Neural cell (in vitro differentiated cells): ENCODE data around the gene RPL34. TPM values are rescaled to one million over a fixed set of nuclear protein-coding genes. Genes with fewer than 3 reads are reported as not detected.

Experiments
- H2AFZ ChIP-seq: fragments of 200-600, 300-800 bp; sonication (generic), shearing (Covaris generic); 2 replicates; pipeline ENCODE4 v1.6.0; 2014; ENCODE audit warnings: low read depth, mild to moderate bottlenecking, antibody characterized with exemption, low read length, moderate library complexity
- H3F3A ChIP-seq: fragments of 200-600 bp; shearing (Covaris generic); 2 replicates; pipeline ENCODE4 v1.6.1; 2016; ENCODE audit warnings: mild to moderate bottlenecking, moderate library complexity, mixed read lengths, antibody characterized with exemption, low read length; ENCODE audit not compliant: insufficient read depth, poor library complexity, severe bottlenecking
- H3K27ac ChIP-seq: fragments of 200-600, 300-800 bp; sonication (generic), shearing (Covaris generic); 2 replicates; pipeline ENCODE4 v1.5.1; 2014; ENCODE audit warnings: mild to moderate bottlenecking, low read length, moderate library complexity
- H3K27me3 ChIP-seq: fragments of 300-800, 200-600 bp; sonication (generic), shearing (Covaris generic); 2 replicates; pipeline ENCODE4 v1.6.0; 2014; ENCODE audit warnings: mild to moderate bottlenecking, low read depth, low read length, moderate library complexity; ENCODE audit not compliant: insufficient read depth
- H3K36me3 ChIP-seq: fragments of 300-800, 200-600 bp; sonication (generic), shearing (Covaris generic); 2 replicates; pipeline ENCODE4 v1.5.1; 2014; ENCODE audit warnings: mild to moderate bottlenecking, antibody characterized with exemption, low read length, moderate library complexity; ENCODE audit not compliant: insufficient read depth
- H3K4me2 ChIP-seq: fragments of 300-800, 200-600 bp; sonication (generic), shearing (Covaris generic); 2 replicates; pipeline ENCODE4 v1.6.0; 2014; ENCODE audit warnings: mild to moderate bottlenecking, low read length
- H3K4me3 ChIP-seq: fragments of 300-800, 200-600 bp; sonication (generic), shearing (Covaris generic); 2 replicates; pipeline ENCODE4 v1.5.1; 2014; ENCODE audit warnings: mild to moderate bottlenecking, low read length, moderate library complexity
- H3K79me2 ChIP-seq: fragments of 200-600 bp; shearing (Covaris generic); replicated peaks from 2 replicates; pipeline ENCODE4 v1.6.0; 2014; ENCODE audit warnings: mild to moderate bottlenecking, low read length, moderate library complexity; ENCODE audit not compliant: insufficient read depth
- H3K9ac ChIP-seq: fragments of 300-800, 200-600 bp; sonication (generic), shearing (Covaris generic); 2 replicates; pipeline ENCODE4 v1.6.1; 2016; ENCODE audit warnings: mild to moderate bottlenecking, low read length, mixed read lengths
- H3K9me2 ChIP-seq: fragments of 200-600 bp; shearing (Covaris generic); 2 replicates; pipeline ENCODE4 v1.6.1; 2016; ENCODE audit warnings: mild to moderate bottlenecking, low read length, mixed read lengths; ENCODE audit not compliant: insufficient read depth
- H3K9me3 ChIP-seq: fragments of 200-600, 300-800 bp; sonication (generic), shearing (Covaris generic); 2 replicates; pipeline ENCODE4 v1.6.1; 2016; ENCODE audit warnings: mild to moderate bottlenecking, mixed run types, low read length, moderate library complexity, mixed read lengths
- H4K20me1 ChIP-seq: fragments of 200-600 bp; shearing (Covaris generic); 2 replicates; pipeline ENCODE4 v1.6.1; 2016; ENCODE audit warnings: mild to moderate bottlenecking, mixed run types; ENCODE audit not compliant: insufficient read depth
- EP300 ChIP-seq: fragments of 450-650 bp; conservative IDR thresholded peaks from 2 replicates; pipeline ENCODE4 v1.6.1; 2014; ENCODE audit warnings: antibody characterized with exemption, mild to moderate bottlenecking, moderate library complexity; ENCODE audit not compliant: poor library complexity, severe bottlenecking
- EZH2 ChIP-seq: fragments of 200-600, 300-800 bp; shearing (Covaris generic), sonication (generic); IDR thresholded peaks from 2 replicates; pipeline ENCODE4 v1.6.1; 2014; ENCODE audit warnings: antibody characterized with exemption, low read length, borderline replicate concordance, mild to moderate bottlenecking; ENCODE audit not compliant: insufficient read depth, poor library complexity, severe bottlenecking
- MXI1 ChIP-seq: fragments of 450-650 bp; conservative IDR thresholded peaks from 2 replicates; pipeline ENCODE4 v1.6.1; 2014; ENCODE audit warnings: antibody characterized with exemption, mild to moderate bottlenecking; ENCODE audit not compliant: poor library complexity, severe bottlenecking
- POLR2AphosphoS5 ChIP-seq: IDR thresholded peaks from 2 replicates; pipeline ENCODE4 v1.6.1; 2012
- RAD21 ChIP-seq: fragments of 450-650 bp; conservative IDR thresholded peaks from 2 replicates; pipeline ENCODE4 v1.6.1; 2014; ENCODE audit warnings: antibody characterized with exemption, mild to moderate bottlenecking, moderate library complexity
- SMC3 ChIP-seq: fragments of 450-650 bp; conservative IDR thresholded peaks from 2 replicates; pipeline ENCODE4 v1.6.1; 2014; ENCODE audit warnings: antibody characterized with exemption, mild to moderate bottlenecking, moderate library complexity; ENCODE audit not compliant: poor library complexity
- TAF1 ChIP-seq: IDR thresholded peaks from 2 replicates; pipeline ENCODE4 v1.6.1; 2012; ENCODE audit warnings: low read depth
- polyA plus RNA-seq: library from polyadenylated mRNA; depleted of rRNA; stranded (reverse); fragments of >200 nt; gene quantifications from 2 replicates; pipeline ENCODE4 v1.2.3, GENCODE V29; 2014
- TF ChIP-seq, protein P1 (sequence below): fragments of 450-650 bp; IDR thresholded peaks from 2 replicates; pipeline ENCODE4 v1.5.1; 2014; ENCODE audit warnings: antibody characterized with exemption, mild to moderate bottlenecking, moderate library complexity; ENCODE audit not compliant: poor library complexity, severe bottlenecking
- TF ChIP-seq, protein P2 (sequence below): IDR thresholded peaks from 2 replicates; pipeline ENCODE4 v1.6.1; 2012; ENCODE audit warnings: borderline replicate concordance

Gene RPL34
- polyA plus RNA-seq, 1 donor from 2014 or later: 2,458 TPM

DNA sequence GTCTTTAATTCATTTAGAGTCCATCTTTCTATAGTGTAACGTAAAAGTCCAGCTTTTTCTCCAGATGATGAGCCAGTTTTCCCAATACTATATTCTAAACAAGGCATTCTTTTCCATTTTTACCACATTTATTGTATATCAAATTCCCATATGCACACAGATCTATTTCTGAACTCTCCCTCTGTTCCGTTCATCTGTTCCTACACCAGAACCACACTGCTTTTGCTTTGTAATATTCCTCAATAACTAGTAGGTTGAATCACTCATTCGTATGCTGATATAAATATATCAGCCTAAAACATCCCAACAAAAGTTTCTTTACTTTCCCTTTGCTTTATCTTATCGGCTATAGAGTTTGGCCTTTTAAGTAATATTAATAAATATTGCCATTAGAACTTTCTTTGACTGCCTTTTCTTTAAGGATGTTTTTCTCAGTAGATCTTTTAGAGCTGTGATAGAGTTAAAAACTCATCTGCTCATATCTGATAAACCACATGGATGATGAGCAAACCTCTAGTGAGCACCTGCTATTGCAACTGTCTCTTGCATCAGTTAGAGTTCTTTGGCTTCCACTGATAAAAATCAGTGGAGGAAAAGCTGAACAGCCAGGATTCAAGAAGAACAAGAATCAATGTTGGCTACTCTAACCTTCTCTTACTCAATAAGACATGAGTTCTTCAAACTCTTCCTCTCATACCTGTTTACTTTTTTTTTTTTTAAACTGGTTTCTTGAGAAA lies 13.1 kb upstream of the RPL34 start:
- Histone ChIP-seq H3K4me3 (no peak overlapping the region), H3K36me3 (no peaks in the 10 kb centered on the region), H3K27me3 (no peaks in the 10 kb centered on the region), H3K9me2 (no peaks in the 10 kb centered on the region), H3F3A (no peaks in the 10 kb centered on the region), H3K79me2 (no peaks in the 10 kb centered on the region), H3K4me2 (no peak overlapping the region), H3K9ac (no peak overlapping the region), H4K20me1 (no peaks in the 10 kb centered on the region), H3K9me3 (no peaks in the 10 kb centered on the region), H3K27ac (no peak overlapping the region), H2AFZ (no peak overlapping the region)
- TF ChIP-seq MXI1 (no peak), POLR2AphosphoS5 (no peak), RAD21 (no peak), SMC3 (no peak), TAF1 (no peak), EZH2 (no peak), EP300 (no peak)
- TF ChIP-seq, protein P1, sequence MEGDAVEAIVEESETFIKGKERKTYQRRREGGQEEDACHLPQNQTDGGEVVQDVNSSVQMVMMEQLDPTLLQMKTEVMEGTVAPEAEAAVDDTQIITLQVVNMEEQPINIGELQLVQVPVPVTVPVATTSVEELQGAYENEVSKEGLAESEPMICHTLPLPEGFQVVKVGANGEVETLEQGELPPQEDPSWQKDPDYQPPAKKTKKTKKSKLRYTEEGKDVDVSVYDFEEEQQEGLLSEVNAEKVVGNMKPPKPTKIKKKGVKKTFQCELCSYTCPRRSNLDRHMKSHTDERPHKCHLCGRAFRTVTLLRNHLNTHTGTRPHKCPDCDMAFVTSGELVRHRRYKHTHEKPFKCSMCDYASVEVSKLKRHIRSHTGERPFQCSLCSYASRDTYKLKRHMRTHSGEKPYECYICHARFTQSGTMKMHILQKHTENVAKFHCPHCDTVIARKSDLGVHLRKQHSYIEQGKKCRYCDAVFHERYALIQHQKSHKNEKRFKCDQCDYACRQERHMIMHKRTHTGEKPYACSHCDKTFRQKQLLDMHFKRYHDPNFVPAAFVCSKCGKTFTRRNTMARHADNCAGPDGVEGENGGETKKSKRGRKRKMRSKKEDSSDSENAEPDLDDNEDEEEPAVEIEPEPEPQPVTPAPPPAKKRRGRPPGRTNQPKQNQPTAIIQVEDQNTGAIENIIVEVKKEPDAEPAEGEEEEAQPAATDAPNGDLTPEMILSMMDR: no peak
- TF ChIP-seq, protein P2, sequence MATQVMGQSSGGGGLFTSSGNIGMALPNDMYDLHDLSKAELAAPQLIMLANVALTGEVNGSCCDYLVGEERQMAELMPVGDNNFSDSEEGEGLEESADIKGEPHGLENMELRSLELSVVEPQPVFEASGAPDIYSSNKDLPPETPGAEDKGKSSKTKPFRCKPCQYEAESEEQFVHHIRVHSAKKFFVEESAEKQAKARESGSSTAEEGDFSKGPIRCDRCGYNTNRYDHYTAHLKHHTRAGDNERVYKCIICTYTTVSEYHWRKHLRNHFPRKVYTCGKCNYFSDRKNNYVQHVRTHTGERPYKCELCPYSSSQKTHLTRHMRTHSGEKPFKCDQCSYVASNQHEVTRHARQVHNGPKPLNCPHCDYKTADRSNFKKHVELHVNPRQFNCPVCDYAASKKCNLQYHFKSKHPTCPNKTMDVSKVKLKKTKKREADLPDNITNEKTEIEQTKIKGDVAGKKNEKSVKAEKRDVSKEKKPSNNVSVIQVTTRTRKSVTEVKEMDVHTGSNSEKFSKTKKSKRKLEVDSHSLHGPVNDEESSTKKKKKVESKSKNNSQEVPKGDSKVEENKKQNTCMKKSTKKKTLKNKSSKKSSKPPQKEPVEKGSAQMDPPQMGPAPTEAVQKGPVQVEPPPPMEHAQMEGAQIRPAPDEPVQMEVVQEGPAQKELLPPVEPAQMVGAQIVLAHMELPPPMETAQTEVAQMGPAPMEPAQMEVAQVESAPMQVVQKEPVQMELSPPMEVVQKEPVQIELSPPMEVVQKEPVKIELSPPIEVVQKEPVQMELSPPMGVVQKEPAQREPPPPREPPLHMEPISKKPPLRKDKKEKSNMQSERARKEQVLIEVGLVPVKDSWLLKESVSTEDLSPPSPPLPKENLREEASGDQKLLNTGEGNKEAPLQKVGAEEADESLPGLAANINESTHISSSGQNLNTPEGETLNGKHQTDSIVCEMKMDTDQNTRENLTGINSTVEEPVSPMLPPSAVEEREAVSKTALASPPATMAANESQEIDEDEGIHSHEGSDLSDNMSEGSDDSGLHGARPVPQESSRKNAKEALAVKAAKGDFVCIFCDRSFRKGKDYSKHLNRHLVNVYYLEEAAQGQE: no peak

DNA sequence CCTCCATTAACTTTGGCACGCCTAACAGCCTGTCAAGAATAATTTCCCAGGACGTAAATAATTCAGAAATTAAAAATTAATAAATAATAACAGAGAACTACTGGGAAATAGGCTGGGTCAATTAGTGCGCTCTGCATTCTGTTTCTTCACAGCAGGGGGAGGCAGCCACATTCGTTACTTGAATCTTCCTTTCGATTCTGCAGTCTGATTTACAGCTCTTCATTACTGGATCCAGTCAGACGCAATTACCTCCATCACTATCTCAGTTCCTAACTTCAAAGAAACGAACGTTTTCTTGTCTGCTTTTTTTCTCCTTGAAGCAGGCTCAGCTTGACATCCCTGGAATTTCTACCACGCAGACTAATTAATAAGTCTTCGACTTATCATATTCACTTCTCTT lies 9.0 kb upstream of the RPL34 start:
- H3K9me3 ChIP-seq: no peaks in the 10 kb centered on the region
- H3K36me3 ChIP-seq: no peaks in the 10 kb centered on the region
- no peak overlapping the region for H3K4me2 ChIP-seq
- H3K9me2 ChIP-seq: no peaks in the 10 kb centered on the region
- no peaks in the 10 kb centered on the region for H4K20me1 ChIP-seq
- no peaks in the 10 kb centered on the region for H3K27me3 ChIP-seq
- H3F3A ChIP-seq: no peaks in the 10 kb centered on the region
- H3K4me3 ChIP-seq: no peak overlapping the region
- no peak overlapping the region for H3K9ac ChIP-seq
- TF ChIP-seq POLR2AphosphoS5: no peak
- no peaks in the 10 kb centered on the region for H3K79me2 ChIP-seq
- H2AFZ ChIP-seq: no peak overlapping the region
- no peak overlapping the region for H3K27ac ChIP-seq

DNA sequence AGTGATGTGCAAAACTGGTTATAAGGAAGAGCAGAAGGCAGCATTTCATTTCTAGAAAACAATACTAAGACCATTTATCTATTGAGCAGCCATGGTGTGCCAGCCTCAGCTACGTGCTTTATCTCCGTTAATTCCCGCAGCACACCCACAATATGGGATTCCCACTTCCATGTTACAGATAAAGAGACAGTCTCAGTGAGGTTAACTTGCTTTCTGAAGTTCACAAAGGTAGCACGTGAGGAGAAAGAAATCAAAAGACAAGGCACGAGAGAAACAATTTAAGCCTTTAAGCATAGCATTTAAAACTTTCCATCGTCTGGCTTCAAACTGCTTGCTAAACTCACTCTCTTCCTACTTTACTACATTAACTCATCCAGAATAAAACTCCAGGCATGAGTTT lies 8.0 kb upstream of the RPL34 start:
- no peak overlapping the region for H2AFZ ChIP-seq
- no peaks in the 10 kb centered on the region for H3K27me3 ChIP-seq
- H4K20me1 ChIP-seq: no peaks in the 10 kb centered on the region
- no peak overlapping the region for H3K4me2 ChIP-seq
- H3K9me2 ChIP-seq: no peaks in the 10 kb centered on the region
- H3K9ac ChIP-seq: no peak overlapping the region
- H3K27ac ChIP-seq: no peak overlapping the region
- no peak overlapping the region for H3K4me3 ChIP-seq
- H3K9me3 ChIP-seq: no peaks in the 10 kb centered on the region
- no peak for TF ChIP-seq MXI1
- TF ChIP-seq SMC3: no peak
- TF ChIP-seq RAD21: no peak
- TF ChIP-seq, protein P1: no peak
- TF ChIP-seq POLR2AphosphoS5: no peak
- TF ChIP-seq, protein P2: no peak
- TF ChIP-seq TAF1: no peak
- no peak for TF ChIP-seq EP300
- TF ChIP-seq EZH2: no peak
- no peaks in the 10 kb centered on the region for H3K36me3 ChIP-seq
- no peaks in the 10 kb centered on the region for H3F3A ChIP-seq
- H3K79me2 ChIP-seq: no peaks in the 10 kb centered on the region
